B cell (primary cell): ENCODE measurements around the gene SLCO3A1. TPM values are rescaled to one million over a fixed set of nuclear protein-coding genes. Genes with fewer than 3 reads are reported as not detected.

Experiments
- ATAC-seq: fragments of 200-7000 bp; cut with Tn5 transposase; one replicate; pipeline ENCODE4 v1.10.0; 2021; ENCODE audit warnings: low read depth, mild to moderate bottlenecking, moderate number of reproducible peaks, moderate library complexity
- CTCF ChIA-PET: fragments of 350-600 bp; sonication (Branson Sonifier 250); formaldehyde crosslinking; loops from one replicate; lab custom pipeline; 2021; ENCODE audit warnings: antibody characterized with exemption, inconsistent platforms; lab: Charles Lee
- POLR2A ChIA-PET: fragments of 350-600 bp; sonication (Branson Sonifier 250); formaldehyde crosslinking; loops from one replicate; lab custom pipeline; 2021; ENCODE audit warnings: antibody characterized with exemption; lab: Charles Lee
- DNase-seq: peaks from one replicate; pipeline ENCODE4 v3.0.0; 2013
- H2AFZ ChIP-seq: 2 replicates; pipeline ENCODE4 v1.6.1; 2012; ENCODE audit warnings: mild to moderate bottlenecking, low read depth, low read length; ENCODE audit not compliant: insufficient read depth, poor library complexity, severe bottlenecking
- H3K27ac ChIP-seq, 2 donors: 1 replicate in 1 of 2; 2 replicates in 1 of 2; pipeline ENCODE4 v1.5.1; 2012 to 2013; ENCODE audit warnings: low read length in 2 of 2, mild to moderate bottlenecking in 2 of 2, moderate library complexity in 1 of 2
- H3K27me3 ChIP-seq, 4 experiments: fragments of 200-600 bp in 1 of 4; sonication (generic) in 1 of 4; replicated peaks in 1 of 4; 1 replicate in 2 of 4; 2 replicates in 2 of 4; pipeline versions ENCODE4 v1.6.1 to v1.7.0; 2013 to 2016; ENCODE audit warnings: low read length in 3 of 4, mild to moderate bottlenecking in 2 of 4, mixed read lengths in 1 of 4, moderate library complexity in 1 of 4; ENCODE audit not compliant: insufficient read depth in 4 of 4, control insufficient read depth in 3 of 4; ENCODE audit errors: control extremely low read depth in 1 of 4
- H3K36me3 ChIP-seq, 2 experiments: replicated peaks in 1 of 2; 1 replicate in 1 of 2; 2 replicates in 1 of 2; pipeline versions ENCODE4 v1.6.1 to v1.7.1; 2013; ENCODE audit warnings: low read length in 1 of 2; ENCODE audit not compliant: insufficient read depth in 2 of 2, control insufficient read depth in 1 of 2; ENCODE audit errors: control extremely low read depth in 1 of 2, extremely low read depth in 1 of 2
- H3K4me1 ChIP-seq, 2 donors: fragments of 200-600 bp in 1 of 2; sonication (generic) in 1 of 2; 1 replicate in 1 of 2; 2 replicates in 1 of 2; pipeline versions ENCODE4 v1.5.1 to v1.6.1; 2013 to 2017; ENCODE audit warnings: low read length in 2 of 2; ENCODE audit not compliant: control insufficient read depth in 2 of 2, insufficient read depth in 2 of 2
- H3K4me2 ChIP-seq: replicated peaks from 2 replicates; pipeline ENCODE3; 2012; ENCODE audit warnings: mild to moderate bottlenecking, low read depth, low read length; ENCODE audit not compliant: poor library complexity, severe bottlenecking
- H3K4me3 ChIP-seq, 5 experiments: fragments of 200-600 bp in 1 of 5; sonication (generic) in 1 of 5; 1 replicate in 3 of 5; 2 replicates in 2 of 5; pipeline versions ENCODE4 v1.5.1 to v1.7.0; 2011 to 2016; ENCODE audit warnings: low read length in 4 of 5, mild to moderate bottlenecking in 4 of 5, low read depth in 2 of 5, control low read depth in 1 of 5, moderate library complexity in 1 of 5; ENCODE audit not compliant: insufficient read depth in 1 of 5; ENCODE audit errors: control extremely low read depth in 1 of 5, extremely low read depth in 1 of 5
- H3K79me2 ChIP-seq: fragments of 200-600 bp; sonication (generic); one replicate; pipeline ENCODE4 v1.6.0; 2016; ENCODE audit warnings: low read length; ENCODE audit not compliant: control insufficient read depth, insufficient read depth
- H3K9ac ChIP-seq: fragments of 200-600 bp; sonication (generic); 2 replicates; pipeline ENCODE4 v1.6.1; 2017; ENCODE audit warnings: mild to moderate bottlenecking, low read length, moderate library complexity
- H3K9me3 ChIP-seq, 3 donors: one replicate each; pipeline versions ENCODE4 v1.6.1 to v1.7.1; 2013; ENCODE audit warnings: low read length in 2 of 3; ENCODE audit not compliant: control insufficient read depth in 2 of 3, insufficient read depth in 1 of 3; ENCODE audit errors: control extremely low read depth in 1 of 3
- H4K20me1 ChIP-seq: 2 replicates; pipeline ENCODE4 v1.6.0; 2012; ENCODE audit warnings: mild to moderate bottlenecking, low read length; ENCODE audit not compliant: insufficient read depth, control insufficient read depth, poor library complexity, severe bottlenecking
- H3K27ac Mint-ChIP-seq: one replicate; pipeline ENCODE4 v1.8.0; 2021; ENCODE audit warnings: mixed read lengths
- H3K27me3 Mint-ChIP-seq: one replicate; pipeline ENCODE4 v1.8.0; 2021; ENCODE audit warnings: mixed read lengths
- H3K4me1 Mint-ChIP-seq: one replicate; pipeline ENCODE4 v1.8.0; 2021; ENCODE audit warnings: mixed read lengths
- H3K4me3 Mint-ChIP-seq: one replicate; pipeline ENCODE4 v1.8.0; 2021; ENCODE audit warnings: mixed read lengths
- H3K9me3 Mint-ChIP-seq: one replicate; pipeline ENCODE4 v1.8.0; 2022; ENCODE audit warnings: mixed read lengths; ENCODE audit not compliant: insufficient read depth
- CTCF ChIP-seq: fragments of 200-600 bp; IDR thresholded peaks from one replicate; pipeline ENCODE4 v1.8.0; 2022; ENCODE audit warnings: antibody characterized with exemption, mild to moderate bottlenecking
- EZH2 ChIP-seq: IDR thresholded peaks from 2 replicates; pipeline ENCODE4 v1.6.1; 2012; ENCODE audit warnings: borderline replicate concordance, low read depth, mild to moderate bottlenecking, moderate library complexity, low read length; ENCODE audit not compliant: insufficient read depth, poor library complexity, severe bottlenecking
- WGBS: methylation state at CpG from one replicate; pipeline ENCODE4 v1.1.5; 2013; ENCODE audit warnings: missing lambda C conversion rate; ENCODE audit not compliant: insufficient coverage; 5-methylcytosine and 5-hydroxymethylcytosine counted together
- intact Hi-C: fragments of 100-400 bp; cut with micrococcal nuclease; formaldehyde crosslinking; loops from one replicate; pipeline ENCODE4 v1.10.0; 2022
- polyA plus RNA-seq: library from polyadenylated mRNA; depleted of rRNA; stranded (reverse); fragments of >200 nt; gene quantifications from 2 replicates; pipeline ENCODE4 v1.2.3, GENCODE V29; 2012
- total RNA-seq, 2 donors: library from RNA; stranded (reverse); fragments of 120-200 nt in 1 of 2; gene quantifications; 1 replicate in 1 of 2; 2 replicates in 1 of 2; pipeline versions ENCODE4 v1.2.3 to v1.2.4, GENCODE V29; 2013 to 2022

Gene SLCO3A1
- total and polyA plus RNA-seq, 2 donors (not counting 1 experiment from before 2014, with no cell fraction given) = 0.99 to 2.3 TPM

GRCh38 chr15:92118162-92118935 is 264.8 kb downstream of the SLCO3A1 start:
- Mint-ChIP-seq H3K4me3 (no peak overlapping the region), H3K4me1 (no peaks in the 10 kb centered on the region), H3K9me3 (no peaks in the 10 kb centered on the region), H3K27ac (no peak overlapping the region), H3K27me3 (no peaks in the 10 kb centered on the region)
- Histone ChIP-seq H4K20me1 (no peaks in the 10 kb centered on the region), H3K79me2 (no peaks in the 10 kb centered on the region), H3K9ac (no peak overlapping the region), H3K27me3 (peaks cover 0 to 2% (median 0%) of the 10 kb centered on the region in 4 experiments), H3K36me3 (no peaks in the 10 kb centered on the region), H3K9me3 (no peaks in the 10 kb centered on the region), H3K27ac (no peak overlapping the region), H3K4me2 (no peak overlapping the region), H3K4me3 (no peak overlapping the region), H3K4me1 (no peaks in the 10 kb centered on the region), H2AFZ (no peak overlapping the region)
- ATAC-seq = no peak
- intact Hi-C loops = no loop called here
- ChIA-PET CTCF (no interaction called here), POLR2A (no interaction called here)
- WGBS = 89% methylated on average over 3 of the region's 6 CpGs
- DNase-seq = no peak
- TF ChIP-seq CTCF (no peak), EZH2 (no peak)

GRCh38 chr15:92118936-92119325 is 265.4 kb downstream of the SLCO3A1 start:
- Mint-ChIP-seq H3K27ac (no peak overlapping the region), H3K9me3 (no peaks in the 10 kb centered on the region), H3K4me1 (no peaks in the 10 kb centered on the region), H3K4me3 (no peak overlapping the region), H3K27me3 (no peaks in the 10 kb centered on the region)
- no peaks in the 10 kb centered on the region for H3K79me2 ChIP-seq
- no peak overlapping the region for H3K9ac ChIP-seq
- no peaks in the 10 kb centered on the region for H4K20me1 ChIP-seq
- ChIA-PET POLR2A (no interaction called here), CTCF (no interaction called here)
- no peak overlapping the region for H3K27ac ChIP-seq
- H3K36me3 ChIP-seq = no peaks in the 10 kb centered on the region
- TF ChIP-seq CTCF (no peak), EZH2 (no peak)
- no peak overlapping the region for H3K4me3 ChIP-seq
- DNase-seq (no peak), ATAC-seq (no peak)
- intact Hi-C loops = no loop called here
- H3K4me1 ChIP-seq = no peaks in the 10 kb centered on the region
- peaks cover 0 to 2% (median 0%) of the 10 kb centered on the region in 4 experiments for H3K27me3 ChIP-seq
- no peak overlapping the region for H3K4me2 ChIP-seq
- H2AFZ ChIP-seq = no peak overlapping the region
- no peaks in the 10 kb centered on the region for H3K9me3 ChIP-seq
- WGBS = 50% methylated on average over 2 of the region's 3 CpGs
